ENCODE results near the gene CMAS.
A peak's percentile ranks its signal among the peaks of the same experiment; 100 is the strongest.
"Not testable (repeated sequence)": the region's sequence is repeated elsewhere in the genome, so short reads cannot be mapped to it uniquely, and the experiment has no call there.

Gene CMAS

GRCh38 chr12:22046090-22046967 is at the start of gene CMAS:
CMAS (plus strand) TSS chr12:22046218; CDS start chr12:22046304, 86 bp downstream.
- TF ChIP-seq, protein P1, sequence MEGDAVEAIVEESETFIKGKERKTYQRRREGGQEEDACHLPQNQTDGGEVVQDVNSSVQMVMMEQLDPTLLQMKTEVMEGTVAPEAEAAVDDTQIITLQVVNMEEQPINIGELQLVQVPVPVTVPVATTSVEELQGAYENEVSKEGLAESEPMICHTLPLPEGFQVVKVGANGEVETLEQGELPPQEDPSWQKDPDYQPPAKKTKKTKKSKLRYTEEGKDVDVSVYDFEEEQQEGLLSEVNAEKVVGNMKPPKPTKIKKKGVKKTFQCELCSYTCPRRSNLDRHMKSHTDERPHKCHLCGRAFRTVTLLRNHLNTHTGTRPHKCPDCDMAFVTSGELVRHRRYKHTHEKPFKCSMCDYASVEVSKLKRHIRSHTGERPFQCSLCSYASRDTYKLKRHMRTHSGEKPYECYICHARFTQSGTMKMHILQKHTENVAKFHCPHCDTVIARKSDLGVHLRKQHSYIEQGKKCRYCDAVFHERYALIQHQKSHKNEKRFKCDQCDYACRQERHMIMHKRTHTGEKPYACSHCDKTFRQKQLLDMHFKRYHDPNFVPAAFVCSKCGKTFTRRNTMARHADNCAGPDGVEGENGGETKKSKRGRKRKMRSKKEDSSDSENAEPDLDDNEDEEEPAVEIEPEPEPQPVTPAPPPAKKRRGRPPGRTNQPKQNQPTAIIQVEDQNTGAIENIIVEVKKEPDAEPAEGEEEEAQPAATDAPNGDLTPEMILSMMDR (IDR thresholded peaks at IDR 0.05; ENCODE audit: control insufficient read depth, insufficient read depth, low read depth, low read length, missing control alignments) = no peak

GRCh38 chr12:21998295-21998694 is 47.7 kb upstream of the CMAS start:
- DNase-seq (ENCODE audit: low read depth) = no peak
- TF ChIP-seq, protein P1 (IDR thresholded peaks at IDR 0.05; ENCODE audit: control insufficient read depth, insufficient read depth, low read depth, low read length, missing control alignments) = no peak
- no peak overlapping the region for H3K4me3 ChIP-seq (ENCODE audit: control insufficient read depth, low read depth, low read length)

More at GRCh38 chr12:22046090-22046967, at the start of gene CMAS:
- peak within 1 kb of the TSS; percentile 92 for H3K4me3 ChIP-seq (ENCODE audit: control insufficient read depth, low read depth, low read length)
- DNase-seq (ENCODE audit: low read depth) = no peak

- TF ChIP-seq, protein P1 (IDR thresholded peaks at IDR 0.05; ENCODE audit: control insufficient read depth, insufficient read depth, low read depth, low read length, missing control alignments) = no peak
- no peak overlapping the region for H3K4me3 ChIP-seq (ENCODE audit: control insufficient read depth, low read depth, low read length)
- DNase-seq (ENCODE audit: low read depth) = no peak
Measured at GRCh38 chr12:21998782-21999181, 47.2 kb upstream of the CMAS start.

- no peak overlapping the region for H3K4me3 ChIP-seq (ENCODE audit: control insufficient read depth, low read depth, low read length)
- DNase-seq (ENCODE audit: low read depth) = no peak
- TF ChIP-seq, protein P1 (IDR thresholded peaks at IDR 0.05; ENCODE audit: control insufficient read depth, insufficient read depth, low read depth, low read length, missing control alignments) = no peak
Measured at GRCh38 chr12:22002430-22002829, 43.6 kb upstream of the CMAS start.

- H3K4me3 ChIP-seq (ENCODE audit: control insufficient read depth, low read depth, low read length) = not testable (repeated sequence)
Measured at GRCh38 chr12:22007794-22008193, 38.2 kb upstream of the CMAS start.

GRCh38 chr12:22008196-22008595 is 37.8 kb upstream of the CMAS start:
- DNase-seq (ENCODE audit: low read depth) = no peak
- H3K4me3 ChIP-seq (ENCODE audit: control insufficient read depth, low read depth, low read length) = no peak overlapping the region
- TF ChIP-seq, protein P1 (IDR thresholded peaks at IDR 0.05; ENCODE audit: control insufficient read depth, insufficient read depth, low read depth, low read length, missing control alignments) = no peak

More at GRCh38 chr12:22007794-22008193, 38.2 kb upstream of the CMAS start:
- DNase-seq (ENCODE audit: low read depth) = not testable (repeated sequence)

- TF ChIP-seq, protein P1 (IDR thresholded peaks at IDR 0.05; ENCODE audit: control insufficient read depth, insufficient read depth, low read depth, low read length, missing control alignments) = no peak
- no peak overlapping the region for H3K4me3 ChIP-seq (ENCODE audit: control insufficient read depth, low read depth, low read length)
- no peak for DNase-seq (ENCODE audit: low read depth)
Measured at GRCh38 chr12:22014041-22014782, 31.8 kb upstream of the CMAS start.

Data from AG09309 (cell line).